ENCODE data around the gene HCFC2.

The HCFC2 gene

DNA sequence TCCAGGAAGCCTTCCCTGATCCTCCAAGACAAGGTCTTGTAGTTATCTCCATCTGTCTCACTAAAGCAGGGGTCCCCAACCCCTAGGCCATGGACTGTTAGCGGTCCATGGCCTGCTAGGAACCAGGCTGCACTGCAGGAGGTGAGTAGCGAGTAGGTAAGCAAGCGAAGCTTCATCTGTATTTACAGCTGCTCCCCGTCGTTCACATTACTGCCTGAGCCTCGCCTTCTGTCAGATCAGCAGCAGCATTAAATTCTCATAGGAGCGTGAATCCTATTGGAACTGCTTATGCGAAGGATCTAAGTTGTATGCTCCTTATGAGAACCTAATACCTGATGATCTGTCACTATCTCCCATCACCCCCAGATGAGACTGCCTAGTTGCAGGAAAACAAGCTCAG is 86.1 kb downstream of the HCFC2 start:
- Histone ChIP-seq H3K36me3 (no peaks in the 10 kb centered on the region), H3K9me3 (no peaks in the 10 kb centered on the region), H3K27me3 (no peaks in the 10 kb centered on the region), H3K4me3 (ENCODE audit: low read depth, low read length) (no peak overlapping the region), H3K4me1 (no peaks in the 10 kb centered on the region)
- no peak for DNase-seq
- TF ChIP-seq, protein P1, sequence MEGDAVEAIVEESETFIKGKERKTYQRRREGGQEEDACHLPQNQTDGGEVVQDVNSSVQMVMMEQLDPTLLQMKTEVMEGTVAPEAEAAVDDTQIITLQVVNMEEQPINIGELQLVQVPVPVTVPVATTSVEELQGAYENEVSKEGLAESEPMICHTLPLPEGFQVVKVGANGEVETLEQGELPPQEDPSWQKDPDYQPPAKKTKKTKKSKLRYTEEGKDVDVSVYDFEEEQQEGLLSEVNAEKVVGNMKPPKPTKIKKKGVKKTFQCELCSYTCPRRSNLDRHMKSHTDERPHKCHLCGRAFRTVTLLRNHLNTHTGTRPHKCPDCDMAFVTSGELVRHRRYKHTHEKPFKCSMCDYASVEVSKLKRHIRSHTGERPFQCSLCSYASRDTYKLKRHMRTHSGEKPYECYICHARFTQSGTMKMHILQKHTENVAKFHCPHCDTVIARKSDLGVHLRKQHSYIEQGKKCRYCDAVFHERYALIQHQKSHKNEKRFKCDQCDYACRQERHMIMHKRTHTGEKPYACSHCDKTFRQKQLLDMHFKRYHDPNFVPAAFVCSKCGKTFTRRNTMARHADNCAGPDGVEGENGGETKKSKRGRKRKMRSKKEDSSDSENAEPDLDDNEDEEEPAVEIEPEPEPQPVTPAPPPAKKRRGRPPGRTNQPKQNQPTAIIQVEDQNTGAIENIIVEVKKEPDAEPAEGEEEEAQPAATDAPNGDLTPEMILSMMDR (IDR thresholded peaks at IDR 0.05; ENCODE audit: low read depth, low read length), result no peak

GRCh38 chr12:104152685-104153241 is 88.4 kb downstream of the HCFC2 start:
- TF ChIP-seq, protein P1 (IDR thresholded peaks at IDR 0.05; ENCODE audit: low read depth, low read length), result peak; percentile 14; the same call in 1 of the 2 replicates
- H3K27me3 ChIP-seq, result no peaks in the 10 kb centered on the region
- DNase-seq, result peak; percentile 39
- no peak overlapping the region for H3K4me3 ChIP-seq (ENCODE audit: low read depth, low read length)
- no peaks in the 10 kb centered on the region for H3K4me1 ChIP-seq
- H3K36me3 ChIP-seq, result no peaks in the 10 kb centered on the region
- H3K9me3 ChIP-seq, result no peaks in the 10 kb centered on the region

- H3K9me3 ChIP-seq, result no peaks in the 10 kb centered on the region
- H3K36me3 ChIP-seq, result no peaks in the 10 kb centered on the region
- DNase-seq, result no peak
- no peaks in the 10 kb centered on the region for H3K4me1 ChIP-seq
- no peaks in the 10 kb centered on the region for H3K27me3 ChIP-seq
- H3K4me3 ChIP-seq (ENCODE audit: low read depth, low read length), result no peak overlapping the region
- TF ChIP-seq, protein P1 (IDR thresholded peaks at IDR 0.05; ENCODE audit: low read depth, low read length), result no peak
These were observed 90.0 kb downstream of the HCFC2 start for GRCh38 chr12:104154286-104154685.

- TF ChIP-seq, protein P1 (IDR thresholded peaks at IDR 0.05; ENCODE audit: low read depth, low read length), result no peak
- H3K4me1 ChIP-seq, result no peaks in the 10 kb centered on the region
- DNase-seq, result no peak
- no peaks in the 10 kb centered on the region for H3K27me3 ChIP-seq
- H3K36me3 ChIP-seq, result no peaks in the 10 kb centered on the region
- H3K4me3 ChIP-seq (ENCODE audit: low read depth, low read length), result no peak overlapping the region
- no peaks in the 10 kb centered on the region for H3K9me3 ChIP-seq
These were observed 90.5 kb downstream of the HCFC2 start for GRCh38 chr12:104154806-104155205.
